Heart right ventricle (tissue), 16 donors: ENCODE data around the gene CACNA1G. TPM values are rescaled to one million over a fixed set of nuclear protein-coding genes. Genes with fewer than 3 reads are reported as not detected.

Experiments
- ATAC-seq, 8 donors: fragments of 200-7000 bp; cut with Tn5 transposase; one replicate each; pipeline ENCODE4 v1.9.1; 2020; ENCODE audit warnings: mild to moderate bottlenecking in 8 of 8, moderate library complexity in 8 of 8, moderate number of reproducible peaks in 1 of 8
- DNase-seq, 2 donors: peaks; one replicate each; pipeline ENCODE4 v3.0.0-alpha.2; 2020
- H3K27ac ChIP-seq, 10 donors: fragments of 200-600 bp; sonication (generic) in 2 of 10; one replicate each; pipeline versions ENCODE4 v1.5.0 to v1.8.0; 2020 to 2022; ENCODE audit warnings: mild to moderate bottlenecking in 3 of 10
- H3K27me3 ChIP-seq, 7 donors: fragments of 200-600 bp; one replicate each; pipeline ENCODE4 v1.8.0; 2021 to 2022; ENCODE audit warnings: mild to moderate bottlenecking in 2 of 7
- H3K36me3 ChIP-seq, 9 donors: fragments of 200-600 bp; sonication (generic) in 1 of 9; one replicate each; pipeline versions ENCODE4 v1.5.0 to v1.8.0; 2020 to 2022; ENCODE audit warnings: mild to moderate bottlenecking in 2 of 9
- H3K4me1 ChIP-seq, 9 donors: fragments of 200-600 bp; sonication (generic) in 1 of 9; one replicate each; pipeline versions ENCODE4 v1.5.0 to v1.8.0; 2020 to 2022; ENCODE audit warnings: mild to moderate bottlenecking in 4 of 9
- H3K4me3 ChIP-seq, 10 donors: fragments of 200-600 bp; sonication (generic) in 2 of 10; one replicate each; pipeline versions ENCODE4 v1.5.0 to v1.8.0; 2020 to 2022; ENCODE audit warnings: mild to moderate bottlenecking in 7 of 10, moderate library complexity in 2 of 10
- H3K9me3 ChIP-seq, 11 donors: fragments of 200-600 bp in 10 of 11; sonication (generic) in 2 of 11; one replicate each; pipeline versions ENCODE4 v1.5.0 to v1.8.0; 2013 to 2022; ENCODE audit warnings: mild to moderate bottlenecking in 2 of 11, control low read depth in 1 of 11, moderate library complexity in 1 of 11
- WGBS, 2 donors: extraction: QIAGEN DNeasy Blood & Tissue Kit; methylation state at CpG; one replicate each; pipeline ENCODE4 v1.1.7; 2013; ENCODE audit warnings: inconsistent platforms in 1 of 2; 5-methylcytosine and 5-hydroxymethylcytosine counted together
- intact Hi-C, 10 donors: fragments of 100-400 bp; cut with DNase I; formaldehyde crosslinking; loops; one replicate each; pipeline versions ENCODE4 v1.11.1 to v1.14.2; 2022
- polyA plus RNA-seq, 2 donors: library from polyadenylated mRNA; stranded (reverse); fragments of 200-250 nt; gene quantifications; one replicate each; pipeline ENCODE4 v1.2.3, GENCODE V29; 2013
- total RNA-seq, 10 donors: library from RNA; stranded (reverse); fragmentation: NEBNext Ultra II Directional in 3 of 10; extraction: Animal tissue kit (Norgen Biotek cat#: 25700) in 3 of 10; gene quantifications; one replicate each; pipeline versions ENCODE4 v1.2.1 to v1.2.4, GENCODE V29; 2021 to 2023
- TF ChIP-seq, protein P1 (sequence below), 9 donors: fragments of 200-600 bp; sonication (generic) in 2 of 9; IDR thresholded peaks; one replicate each; pipeline versions ENCODE4 v1.5.0 to v1.8.0; 2021 to 2022; ENCODE audit warnings: antibody characterized with exemption in 9 of 9, mild to moderate bottlenecking in 5 of 9, moderate library complexity in 1 of 9
- donor health status: Arrhythmogenic right ventricular cardiomyopathy.
- donor health status: ischemic (EF 13 %, LVEDD 7.1; RV severe dilation, severe dysfunction).
- donor health status: healthy with polysubstance abuse.
- donor health status: DM: no; HTN: yes; CAD: no.
- donor health status: DM: no; HTN: no; CAD: no.
- donor health status: ischemic (EF 25% LVEDD 6.9; RV normal size, moderate dysfunction).
- donor health status: ischemic (EF 25% LVEDD 5.7; RV mildly dilated, moderate dysfunction).
- donor health status: healthy.
- donor health status: DM: yes; HTN: yes; CAD: no.
- donor health status: Ischemic cardiomyopathy.
- donor health status: ischemic (EF 35%, LVEDD 5.7; RV mildly dilated, moderate dysfunction).
- donor health status: nonischemic (EF 11% LVEDD 7.7; RV severe dilation, severe dysfunction).
- donor health status: DM: yes; HTN: yes; CAD: no.
- donor health status: PGD.
- donor health status: ischemic (EF 29% LVEDD 5.4; RV normal size, mild dysfunction).
- donor health status: nonischemic (EF 23%, LVEDD 6.1; RV moderate dilation, normal function).

The CACNA1G gene
- total and polyA plus RNA-seq, 12 donors, result 0.04 to 0.46 (median 0.24) TPM

DNA sequence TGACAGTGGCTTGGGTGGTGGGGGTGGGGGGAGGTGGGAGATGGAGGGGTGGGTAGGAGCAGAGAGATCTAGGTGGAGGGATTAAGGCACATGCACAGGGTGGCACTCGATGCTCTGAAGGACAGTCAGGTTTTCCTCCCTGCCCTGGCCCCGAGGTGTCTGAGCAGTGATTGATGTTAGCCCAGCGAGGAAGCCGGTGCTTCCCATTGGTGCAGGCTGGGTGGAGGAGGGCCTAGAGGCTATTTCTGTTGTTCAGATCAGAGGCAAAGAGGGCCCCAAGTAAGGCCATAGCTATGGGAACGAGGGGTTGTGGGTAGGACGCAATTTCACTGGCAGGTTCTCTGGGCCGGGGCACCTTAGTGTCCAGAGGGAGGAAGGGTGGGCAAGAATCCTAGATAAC is 23.1 kb downstream of the CACNA1G start:
- intact Hi-C loops, result no loop called here
- ATAC-seq (peak; percentile 53 to 84 (median 75)), DNase-seq (peak; percentile 50 to 51)
- no peaks in the 10 kb centered on the region for H3K36me3 ChIP-seq
- peak overlapping the region in 3 of 10 donors; percentile 6 to 15 (median 12) for H3K4me3 ChIP-seq
- H3K9me3 ChIP-seq, result no peaks in the 10 kb centered on the region
- H3K27ac ChIP-seq, result peak overlapping the region in 8 of 10 donors; percentile 12 to 78 (median 66)
- peaks cover 3 to 24% (median 16%) of the 10 kb centered on the region in 9 donors for H3K4me1 ChIP-seq
- 40 to 54% methylated on average over 7 of the region's 7 CpGs for WGBS, 2 donors
- TF ChIP-seq, protein P1, sequence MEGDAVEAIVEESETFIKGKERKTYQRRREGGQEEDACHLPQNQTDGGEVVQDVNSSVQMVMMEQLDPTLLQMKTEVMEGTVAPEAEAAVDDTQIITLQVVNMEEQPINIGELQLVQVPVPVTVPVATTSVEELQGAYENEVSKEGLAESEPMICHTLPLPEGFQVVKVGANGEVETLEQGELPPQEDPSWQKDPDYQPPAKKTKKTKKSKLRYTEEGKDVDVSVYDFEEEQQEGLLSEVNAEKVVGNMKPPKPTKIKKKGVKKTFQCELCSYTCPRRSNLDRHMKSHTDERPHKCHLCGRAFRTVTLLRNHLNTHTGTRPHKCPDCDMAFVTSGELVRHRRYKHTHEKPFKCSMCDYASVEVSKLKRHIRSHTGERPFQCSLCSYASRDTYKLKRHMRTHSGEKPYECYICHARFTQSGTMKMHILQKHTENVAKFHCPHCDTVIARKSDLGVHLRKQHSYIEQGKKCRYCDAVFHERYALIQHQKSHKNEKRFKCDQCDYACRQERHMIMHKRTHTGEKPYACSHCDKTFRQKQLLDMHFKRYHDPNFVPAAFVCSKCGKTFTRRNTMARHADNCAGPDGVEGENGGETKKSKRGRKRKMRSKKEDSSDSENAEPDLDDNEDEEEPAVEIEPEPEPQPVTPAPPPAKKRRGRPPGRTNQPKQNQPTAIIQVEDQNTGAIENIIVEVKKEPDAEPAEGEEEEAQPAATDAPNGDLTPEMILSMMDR (IDR thresholded peaks at IDR 0.05), result no peak
- H3K27me3 ChIP-seq, result peaks cover 0 to 3% (median 0%) of the 10 kb centered on the region in 7 donors

DNA sequence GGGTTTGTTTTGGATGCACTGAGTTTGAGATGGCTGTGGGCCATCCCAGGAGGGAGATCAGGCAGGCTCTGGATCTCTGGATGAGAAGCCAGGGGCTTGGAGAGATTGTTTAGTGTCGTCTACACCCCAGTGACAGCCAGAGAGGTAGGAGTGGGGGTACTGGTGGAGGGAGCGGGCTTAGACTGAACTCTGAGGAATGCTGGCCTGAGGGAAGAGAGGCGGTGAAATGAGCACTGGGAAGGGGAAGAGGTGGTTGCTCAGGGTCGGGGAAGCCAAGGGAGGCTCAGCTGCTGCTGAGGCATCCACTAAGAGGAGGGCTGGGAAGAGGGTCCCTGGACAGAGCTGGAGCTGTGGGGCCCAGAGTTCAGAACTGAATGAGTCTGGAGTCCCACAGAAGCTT is 23.6 kb downstream of the CACNA1G start:
- peaks cover 5 to 29% (median 20%) of the 10 kb centered on the region in 9 donors for H3K4me1 ChIP-seq
- peak overlapping the region in 8 of 10 donors; percentile 12 to 78 (median 60) for H3K27ac ChIP-seq
- WGBS, 2 donors, result 39 to 60% methylated on average over 4 of the region's 4 CpGs
- TF ChIP-seq, protein P1 (IDR thresholded peaks at IDR 0.05), result no peak
- no peaks in the 10 kb centered on the region for H3K9me3 ChIP-seq
- H3K36me3 ChIP-seq, result no peaks in the 10 kb centered on the region
- intact Hi-C loops, result no loop called here
- peaks cover 0 to 3% (median 0%) of the 10 kb centered on the region in 7 donors for H3K27me3 ChIP-seq
- H3K4me3 ChIP-seq, result peak overlapping the region in 3 of 10 donors; percentile 6 to 15 (median 12)
- no peak for DNase-seq
- peak in 2 of 8 donors; percentile 7 to 18 for ATAC-seq

DNA sequence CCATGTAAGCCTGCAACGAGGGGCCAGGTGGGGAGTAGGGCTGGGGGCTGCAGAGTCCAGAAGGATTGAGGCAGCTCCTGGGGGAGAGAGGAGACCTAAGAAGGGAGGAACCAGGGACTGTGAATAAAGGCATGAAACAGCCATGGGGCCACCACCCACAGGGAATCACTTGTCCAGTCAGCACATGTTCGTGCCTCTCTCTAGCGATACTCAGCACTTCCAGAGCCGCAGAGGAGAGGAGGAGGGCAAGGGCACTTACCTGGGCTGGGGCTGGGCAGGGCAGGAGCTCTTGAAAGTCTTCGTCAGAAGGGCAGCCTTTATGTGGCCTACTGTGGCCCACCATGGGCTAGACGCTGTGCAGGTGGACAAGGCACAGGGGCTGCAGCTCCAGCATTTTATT is 24.2 kb downstream of the CACNA1G start:
- Histone ChIP-seq H3K36me3 (no peaks in the 10 kb centered on the region), H3K4me1 (peaks cover 6 to 35% (median 27%) of the 10 kb centered on the region in 9 donors)
- TF ChIP-seq, protein P1 (IDR thresholded peaks at IDR 0.05), result no peak

DNA sequence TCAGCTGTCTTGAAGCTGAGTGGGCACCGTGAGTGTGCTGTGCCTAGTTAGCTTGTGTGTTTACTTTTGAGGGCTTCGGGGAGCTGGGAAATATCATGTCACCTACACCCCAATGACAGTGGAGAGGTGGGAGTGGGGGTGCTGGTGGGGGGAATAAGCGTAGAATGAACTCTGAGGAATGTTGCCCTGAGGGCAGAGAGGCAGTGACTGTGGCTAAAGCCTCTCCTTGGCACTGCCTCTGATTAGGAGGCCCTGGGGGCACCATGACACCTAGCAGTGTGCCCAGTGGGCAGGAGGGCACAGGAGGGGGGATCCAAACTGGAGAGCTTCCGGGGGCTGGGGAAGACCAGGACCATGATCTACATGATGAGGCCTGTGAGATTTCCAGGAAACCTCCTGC is 24.8 kb downstream of the CACNA1G start:
- TF ChIP-seq, protein P1 (IDR thresholded peaks at IDR 0.05), result no peak
- Histone ChIP-seq H3K4me1 (peaks cover 11 to 41% (median 33%) of the 10 kb centered on the region in 9 donors), H3K4me3 (no peak overlapping the region), H3K36me3 (no peaks in the 10 kb centered on the region), H3K27ac (peak overlapping the region in 4 of 10 donors; percentile 4 to 55 (median 44)), H3K27me3 (no peaks in the 10 kb centered on the region), H3K9me3 (no peaks in the 10 kb centered on the region)
- intact Hi-C loops, result no loop called here
- DNase-seq (no peak), ATAC-seq (no peak)
- 51 to 67% methylated on average over 4 of the region's 4 CpGs for WGBS, 2 donors

More for the DNA sequence above, 24.2 kb downstream of the CACNA1G start:
- 76 to 88% methylated on average over 6 of the region's 6 CpGs for WGBS, 2 donors
- intact Hi-C loops, result no loop called here
- DNase-seq (no peak), ATAC-seq (no peak)
- Histone ChIP-seq H3K27me3 (peaks cover 0 to 3% (median 0%) of the 10 kb centered on the region in 7 donors), H3K4me3 (no peak overlapping the region), H3K9me3 (no peaks in the 10 kb centered on the region), H3K27ac (peak overlapping the region in 4 of 10 donors; percentile 4 to 72 (median 42))
